Neural cell (in vitro differentiated cells): ENCODE measurements around the gene ANO9. TPM values are rescaled to one million over a fixed set of nuclear protein-coding genes. Genes with fewer than 3 reads are reported as not detected.
A peak's percentile ranks its signal among the peaks of the same experiment; 100 is the strongest.

Experiments used
- H2AFZ ChIP-seq: fragments of 200-600, 300-800 bp; sonication (generic), shearing (Covaris generic); 2 replicates; pipeline ENCODE4 v1.6.0; 2014; ENCODE audit warnings: low read depth, mild to moderate bottlenecking, antibody characterized with exemption, low read length, moderate library complexity
- H3F3A ChIP-seq: fragments of 200-600 bp; shearing (Covaris generic); 2 replicates; pipeline ENCODE4 v1.6.1; 2016; ENCODE audit warnings: mild to moderate bottlenecking, moderate library complexity, mixed read lengths, antibody characterized with exemption, low read length; ENCODE audit not compliant: insufficient read depth, poor library complexity, severe bottlenecking
- H3K27ac ChIP-seq: fragments of 200-600, 300-800 bp; sonication (generic), shearing (Covaris generic); 2 replicates; pipeline ENCODE4 v1.5.1; 2014; ENCODE audit warnings: mild to moderate bottlenecking, low read length, moderate library complexity
- H3K27me3 ChIP-seq: fragments of 300-800, 200-600 bp; sonication (generic), shearing (Covaris generic); 2 replicates; pipeline ENCODE4 v1.6.0; 2014; ENCODE audit warnings: mild to moderate bottlenecking, low read depth, low read length, moderate library complexity; ENCODE audit not compliant: insufficient read depth
- H3K36me3 ChIP-seq: fragments of 300-800, 200-600 bp; sonication (generic), shearing (Covaris generic); 2 replicates; pipeline ENCODE4 v1.5.1; 2014; ENCODE audit warnings: mild to moderate bottlenecking, antibody characterized with exemption, low read length, moderate library complexity; ENCODE audit not compliant: insufficient read depth
- H3K4me2 ChIP-seq: fragments of 300-800, 200-600 bp; sonication (generic), shearing (Covaris generic); 2 replicates; pipeline ENCODE4 v1.6.0; 2014; ENCODE audit warnings: mild to moderate bottlenecking, low read length
- H3K4me3 ChIP-seq: fragments of 300-800, 200-600 bp; sonication (generic), shearing (Covaris generic); 2 replicates; pipeline ENCODE4 v1.5.1; 2014; ENCODE audit warnings: mild to moderate bottlenecking, low read length, moderate library complexity
- H3K79me2 ChIP-seq: fragments of 200-600 bp; shearing (Covaris generic); replicated peaks from 2 replicates; pipeline ENCODE4 v1.6.0; 2014; ENCODE audit warnings: mild to moderate bottlenecking, low read length, moderate library complexity; ENCODE audit not compliant: insufficient read depth
- H3K9ac ChIP-seq: fragments of 300-800, 200-600 bp; sonication (generic), shearing (Covaris generic); 2 replicates; pipeline ENCODE4 v1.6.1; 2016; ENCODE audit warnings: mild to moderate bottlenecking, low read length, mixed read lengths
- H3K9me2 ChIP-seq: fragments of 200-600 bp; shearing (Covaris generic); 2 replicates; pipeline ENCODE4 v1.6.1; 2016; ENCODE audit warnings: mild to moderate bottlenecking, low read length, mixed read lengths; ENCODE audit not compliant: insufficient read depth
- H3K9me3 ChIP-seq: fragments of 200-600, 300-800 bp; sonication (generic), shearing (Covaris generic); 2 replicates; pipeline ENCODE4 v1.6.1; 2016; ENCODE audit warnings: mild to moderate bottlenecking, mixed run types, low read length, moderate library complexity, mixed read lengths
- H4K20me1 ChIP-seq: fragments of 200-600 bp; shearing (Covaris generic); 2 replicates; pipeline ENCODE4 v1.6.1; 2016; ENCODE audit warnings: mild to moderate bottlenecking, mixed run types; ENCODE audit not compliant: insufficient read depth
- EP300 ChIP-seq: fragments of 450-650 bp; conservative IDR thresholded peaks from 2 replicates; pipeline ENCODE4 v1.6.1; 2014; ENCODE audit warnings: antibody characterized with exemption, mild to moderate bottlenecking, moderate library complexity; ENCODE audit not compliant: poor library complexity, severe bottlenecking
- EZH2 ChIP-seq: fragments of 200-600, 300-800 bp; shearing (Covaris generic), sonication (generic); IDR thresholded peaks from 2 replicates; pipeline ENCODE4 v1.6.1; 2014; ENCODE audit warnings: antibody characterized with exemption, low read length, borderline replicate concordance, mild to moderate bottlenecking; ENCODE audit not compliant: insufficient read depth, poor library complexity, severe bottlenecking
- MXI1 ChIP-seq: fragments of 450-650 bp; conservative IDR thresholded peaks from 2 replicates; pipeline ENCODE4 v1.6.1; 2014; ENCODE audit warnings: antibody characterized with exemption, mild to moderate bottlenecking; ENCODE audit not compliant: poor library complexity, severe bottlenecking
- POLR2AphosphoS5 ChIP-seq: IDR thresholded peaks from 2 replicates; pipeline ENCODE4 v1.6.1; 2012
- RAD21 ChIP-seq: fragments of 450-650 bp; conservative IDR thresholded peaks from 2 replicates; pipeline ENCODE4 v1.6.1; 2014; ENCODE audit warnings: antibody characterized with exemption, mild to moderate bottlenecking, moderate library complexity
- SMC3 ChIP-seq: fragments of 450-650 bp; conservative IDR thresholded peaks from 2 replicates; pipeline ENCODE4 v1.6.1; 2014; ENCODE audit warnings: antibody characterized with exemption, mild to moderate bottlenecking, moderate library complexity; ENCODE audit not compliant: poor library complexity
- TAF1 ChIP-seq: IDR thresholded peaks from 2 replicates; pipeline ENCODE4 v1.6.1; 2012; ENCODE audit warnings: low read depth
- polyA plus RNA-seq: library from polyadenylated mRNA; depleted of rRNA; stranded (reverse); fragments of >200 nt; gene quantifications from 2 replicates; pipeline ENCODE4 v1.2.3, GENCODE V29; 2014
- TF ChIP-seq, protein P1 (sequence below): IDR thresholded peaks from 2 replicates; pipeline ENCODE4 v1.6.1; 2012; ENCODE audit warnings: borderline replicate concordance
- TF ChIP-seq, protein P2 (sequence below): fragments of 450-650 bp; IDR thresholded peaks from 2 replicates; pipeline ENCODE4 v1.5.1; 2014; ENCODE audit warnings: antibody characterized with exemption, mild to moderate bottlenecking, moderate library complexity; ENCODE audit not compliant: poor library complexity, severe bottlenecking

Gene ANO9
- polyA plus RNA-seq, 1 donor from 2014 or later, result not detected

DNA sequence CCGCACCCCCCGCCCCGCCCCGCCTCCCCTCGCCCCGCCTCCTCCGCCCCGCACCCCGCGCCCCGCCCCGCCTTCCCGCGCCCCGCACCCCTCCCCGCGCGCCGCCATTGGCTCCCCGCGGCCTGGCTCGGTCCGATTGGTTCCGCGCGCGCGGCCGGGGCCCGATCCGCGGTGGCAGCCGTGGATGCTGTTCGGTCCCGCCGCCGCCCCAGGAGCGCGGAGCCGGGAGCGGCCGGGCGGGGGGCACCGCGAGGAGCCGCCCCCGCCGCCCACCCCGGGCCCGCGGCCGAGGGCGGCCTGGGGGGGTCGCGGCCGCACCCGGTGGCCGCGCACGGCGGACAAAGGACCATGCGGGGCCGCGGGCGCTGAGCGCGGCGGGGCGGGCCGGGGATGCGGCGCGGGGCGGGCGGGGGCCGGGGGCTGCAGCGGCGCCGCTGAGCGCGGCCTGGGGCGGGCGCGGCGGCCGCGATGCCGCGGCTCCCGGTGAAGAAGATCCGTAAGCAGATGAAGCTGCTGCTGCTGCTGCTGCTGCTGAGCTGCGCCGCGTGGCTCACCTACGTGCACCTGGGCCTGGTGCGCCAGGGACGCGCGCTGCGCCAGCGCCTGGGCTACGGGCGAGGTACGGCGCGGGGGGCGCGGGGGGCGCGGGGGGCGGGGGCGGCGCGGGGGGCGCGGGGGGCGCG is 72.3 kb downstream of the ANO9 start, which contains the start of gene B4GALNT4:
Gene B4GALNT4, plus strand, starts transcription at position 164 of the 683 bp plus-strand sequence. Its CDS starts 305 bp downstream, at position 469.
- Histone ChIP-seq H3F3A (no peaks in the 10 kb centered on the region), H2AFZ (no peak within 1 kb of the TSS), H3K9me3 (no peaks in the 10 kb centered on the region), H3K27ac (peak within 1 kb of the TSS; percentile 87), H3K27me3 (no peaks in the 10 kb centered on the region), H4K20me1 (no peaks in the 10 kb centered on the region), H3K9me2 (no peaks in the 10 kb centered on the region), H3K79me2 (peaks cover 16% of the 10 kb centered on the region), H3K4me3 (peak within 1 kb of the TSS; percentile 90), H3K9ac (peak within 1 kb of the TSS; percentile 95), H3K36me3 (no peaks in the 10 kb centered on the region), H3K4me2 (peak within 1 kb of the TSS; percentile 99)
- peak; percentile 22 for TF ChIP-seq TAF1
- TF ChIP-seq EZH2, result no peak
- TF ChIP-seq POLR2AphosphoS5, result peak; percentile 51

DNA sequence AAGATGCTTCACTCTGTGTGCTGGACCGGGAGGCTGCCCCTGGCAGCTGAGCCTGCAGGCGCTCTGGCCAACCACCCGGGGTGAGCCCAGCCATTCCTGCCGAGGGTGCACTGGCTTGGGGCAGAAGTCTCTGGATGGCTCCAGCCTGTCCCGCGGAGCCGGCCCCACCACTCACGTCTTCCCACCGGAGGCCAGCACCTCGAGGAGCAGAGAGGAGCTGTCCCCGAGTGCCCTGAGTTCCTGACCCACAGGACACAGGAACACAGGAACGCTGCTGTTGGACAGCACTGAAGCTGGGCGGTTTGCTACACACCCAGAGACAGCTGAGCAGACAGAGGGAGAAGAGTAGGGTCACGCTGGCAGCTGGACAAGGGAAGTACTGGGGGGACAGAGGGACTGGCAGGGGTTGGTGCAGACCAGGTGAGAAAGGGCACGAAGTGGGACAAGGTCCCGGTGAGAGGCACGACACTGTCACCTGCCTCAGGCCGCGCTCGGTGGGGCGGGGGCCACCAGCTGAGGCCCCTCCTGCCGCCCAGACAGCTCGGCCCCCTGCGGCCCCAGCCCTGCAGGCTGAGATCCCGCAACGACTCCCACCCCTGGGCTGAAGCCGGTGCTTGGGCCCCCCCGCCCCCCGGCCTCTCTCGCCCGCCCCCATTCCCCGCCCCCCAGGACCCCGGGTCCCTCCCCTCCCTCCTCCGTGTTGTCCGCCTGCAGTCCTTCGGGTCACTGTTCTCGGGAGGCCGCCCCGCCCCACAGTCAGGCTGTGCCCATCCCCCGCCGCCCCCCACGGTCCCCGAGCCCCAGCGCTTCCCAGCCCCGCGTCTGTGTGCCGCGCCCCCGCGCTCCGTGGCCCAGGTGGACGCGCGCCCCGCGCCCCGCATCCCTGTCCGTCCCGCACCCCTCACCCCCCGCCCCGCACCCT is 73.1 kb downstream of the ANO9 start:
- no peaks in the 10 kb centered on the region for H3K36me3 ChIP-seq
- no peaks in the 10 kb centered on the region for H3F3A ChIP-seq
- H3K9ac ChIP-seq, result peak overlapping the region; percentile 62
- no peaks in the 10 kb centered on the region for H3K9me3 ChIP-seq
- H4K20me1 ChIP-seq, result no peaks in the 10 kb centered on the region
- no peaks in the 10 kb centered on the region for H3K9me2 ChIP-seq
- no peak for TF ChIP-seq EP300
- peak; percentile 36 for TF ChIP-seq POLR2AphosphoS5
- TF ChIP-seq TAF1, result no peak
- no peak for TF ChIP-seq MXI1
- TF ChIP-seq, protein P1, sequence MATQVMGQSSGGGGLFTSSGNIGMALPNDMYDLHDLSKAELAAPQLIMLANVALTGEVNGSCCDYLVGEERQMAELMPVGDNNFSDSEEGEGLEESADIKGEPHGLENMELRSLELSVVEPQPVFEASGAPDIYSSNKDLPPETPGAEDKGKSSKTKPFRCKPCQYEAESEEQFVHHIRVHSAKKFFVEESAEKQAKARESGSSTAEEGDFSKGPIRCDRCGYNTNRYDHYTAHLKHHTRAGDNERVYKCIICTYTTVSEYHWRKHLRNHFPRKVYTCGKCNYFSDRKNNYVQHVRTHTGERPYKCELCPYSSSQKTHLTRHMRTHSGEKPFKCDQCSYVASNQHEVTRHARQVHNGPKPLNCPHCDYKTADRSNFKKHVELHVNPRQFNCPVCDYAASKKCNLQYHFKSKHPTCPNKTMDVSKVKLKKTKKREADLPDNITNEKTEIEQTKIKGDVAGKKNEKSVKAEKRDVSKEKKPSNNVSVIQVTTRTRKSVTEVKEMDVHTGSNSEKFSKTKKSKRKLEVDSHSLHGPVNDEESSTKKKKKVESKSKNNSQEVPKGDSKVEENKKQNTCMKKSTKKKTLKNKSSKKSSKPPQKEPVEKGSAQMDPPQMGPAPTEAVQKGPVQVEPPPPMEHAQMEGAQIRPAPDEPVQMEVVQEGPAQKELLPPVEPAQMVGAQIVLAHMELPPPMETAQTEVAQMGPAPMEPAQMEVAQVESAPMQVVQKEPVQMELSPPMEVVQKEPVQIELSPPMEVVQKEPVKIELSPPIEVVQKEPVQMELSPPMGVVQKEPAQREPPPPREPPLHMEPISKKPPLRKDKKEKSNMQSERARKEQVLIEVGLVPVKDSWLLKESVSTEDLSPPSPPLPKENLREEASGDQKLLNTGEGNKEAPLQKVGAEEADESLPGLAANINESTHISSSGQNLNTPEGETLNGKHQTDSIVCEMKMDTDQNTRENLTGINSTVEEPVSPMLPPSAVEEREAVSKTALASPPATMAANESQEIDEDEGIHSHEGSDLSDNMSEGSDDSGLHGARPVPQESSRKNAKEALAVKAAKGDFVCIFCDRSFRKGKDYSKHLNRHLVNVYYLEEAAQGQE, result no peak
- peaks cover 16% of the 10 kb centered on the region for H3K79me2 ChIP-seq
- peak overlapping the region; percentile 58 for H3K27ac ChIP-seq
- H3K4me2 ChIP-seq, result no peak overlapping the region
- peak overlapping the region; percentile 63 for H3K4me3 ChIP-seq
- H3K27me3 ChIP-seq, result no peaks in the 10 kb centered on the region
- no peak overlapping the region for H2AFZ ChIP-seq

DNA sequence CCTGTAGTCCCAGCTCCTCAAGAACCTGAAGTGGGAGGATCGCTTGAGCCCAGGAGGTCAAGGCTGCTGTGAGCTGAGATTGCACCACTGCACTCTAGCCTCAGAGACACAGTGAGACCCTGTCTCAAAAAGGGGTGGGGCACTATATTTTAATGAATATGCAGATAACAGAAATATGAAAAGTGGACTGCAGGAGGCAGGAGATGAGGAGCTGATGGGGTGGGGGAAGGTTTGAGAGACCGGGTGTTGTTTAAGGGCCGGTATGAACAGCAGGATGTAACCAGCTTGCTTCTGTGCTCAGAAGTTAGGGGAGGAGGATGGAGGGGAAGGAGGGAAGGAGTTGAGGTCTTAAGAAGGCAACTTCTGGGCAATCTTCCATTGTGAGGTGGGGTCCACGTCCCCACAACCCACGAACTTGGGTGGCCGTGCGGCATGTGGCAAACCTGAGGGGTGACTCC is 73.8 kb downstream of the ANO9 start:
- Histone ChIP-seq H3K9ac (peak overlapping the region; percentile 62), H2AFZ (no peak overlapping the region), H3F3A (no peaks in the 10 kb centered on the region), H3K27me3 (no peaks in the 10 kb centered on the region), H3K4me2 (no peak overlapping the region), H4K20me1 (no peaks in the 10 kb centered on the region), H3K79me2 (peaks cover 16% of the 10 kb centered on the region), H3K9me2 (no peaks in the 10 kb centered on the region), H3K4me3 (peak overlapping the region; percentile 63), H3K27ac (peak overlapping the region; percentile 58), H3K9me3 (no peaks in the 10 kb centered on the region), H3K36me3 (no peaks in the 10 kb centered on the region)
- TF ChIP-seq RAD21, result no peak
- no peak for TF ChIP-seq MXI1
- TF ChIP-seq, protein P1, result no peak
- TF ChIP-seq, protein P2, sequence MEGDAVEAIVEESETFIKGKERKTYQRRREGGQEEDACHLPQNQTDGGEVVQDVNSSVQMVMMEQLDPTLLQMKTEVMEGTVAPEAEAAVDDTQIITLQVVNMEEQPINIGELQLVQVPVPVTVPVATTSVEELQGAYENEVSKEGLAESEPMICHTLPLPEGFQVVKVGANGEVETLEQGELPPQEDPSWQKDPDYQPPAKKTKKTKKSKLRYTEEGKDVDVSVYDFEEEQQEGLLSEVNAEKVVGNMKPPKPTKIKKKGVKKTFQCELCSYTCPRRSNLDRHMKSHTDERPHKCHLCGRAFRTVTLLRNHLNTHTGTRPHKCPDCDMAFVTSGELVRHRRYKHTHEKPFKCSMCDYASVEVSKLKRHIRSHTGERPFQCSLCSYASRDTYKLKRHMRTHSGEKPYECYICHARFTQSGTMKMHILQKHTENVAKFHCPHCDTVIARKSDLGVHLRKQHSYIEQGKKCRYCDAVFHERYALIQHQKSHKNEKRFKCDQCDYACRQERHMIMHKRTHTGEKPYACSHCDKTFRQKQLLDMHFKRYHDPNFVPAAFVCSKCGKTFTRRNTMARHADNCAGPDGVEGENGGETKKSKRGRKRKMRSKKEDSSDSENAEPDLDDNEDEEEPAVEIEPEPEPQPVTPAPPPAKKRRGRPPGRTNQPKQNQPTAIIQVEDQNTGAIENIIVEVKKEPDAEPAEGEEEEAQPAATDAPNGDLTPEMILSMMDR, result no peak
- TF ChIP-seq EP300, result no peak
- TF ChIP-seq SMC3, result no peak
- TF ChIP-seq POLR2AphosphoS5, result no peak
- no peak for TF ChIP-seq EZH2
- TF ChIP-seq TAF1, result no peak
